WERI-Rb-1 (cell line): ENCODE measurements around the gene SH3PXD2A.
"Not testable (repeated sequence)": the region's sequence is repeated elsewhere in the genome, so short reads cannot be mapped to it uniquely, and the experiment has no call there.

Experiments
- DNase-seq: peaks from one replicate; pipeline ENCODE4 v3.0.0-alpha.2; 2020
- H3K27ac ChIP-seq: fragments of 250-450 bp; sonication (Bioruptor Pico); 2 replicates; pipeline ENCODE4 v1.5.1; 2020; ENCODE audit warnings: mild to moderate bottlenecking, moderate library complexity
- H3K27me3 ChIP-seq: fragments of 250-450 bp; sonication (Bioruptor Pico); 2 replicates; pipeline ENCODE4 v1.5.1; 2021; ENCODE audit warnings: mild to moderate bottlenecking, low read depth, moderate library complexity; ENCODE audit not compliant: insufficient read depth, severe bottlenecking
- H3K36me3 ChIP-seq: fragments of 250-450 bp; sonication (Bioruptor Pico); 2 replicates; pipeline ENCODE4 v1.5.1; 2020; ENCODE audit warnings: mild to moderate bottlenecking, moderate library complexity
- H3K4me3 ChIP-seq: 2 replicates; pipeline ENCODE4 v1.5.1; 2011; ENCODE audit warnings: low read depth, mild to moderate bottlenecking, control low read depth, low read length
- H3K9me3 ChIP-seq: fragments of 250-450 bp; sonication (Bioruptor Pico); 2 replicates; pipeline ENCODE4 v1.5.1; 2021; ENCODE audit warnings: mild to moderate bottlenecking, moderate library complexity; ENCODE audit not compliant: severe bottlenecking
- TF ChIP-seq, protein P1 (sequence below): IDR thresholded peaks from 2 replicates; pipeline ENCODE4 v1.5.1; 2011; ENCODE audit warnings: low read depth, mild to moderate bottlenecking, control low read depth, inconsistent platforms, low read length

The SH3PXD2A gene

GRCh38 chr10:103781329-103782061, 73.9 kb downstream of the SH3PXD2A start:
- DNase-seq: peak; percentile 57
- Histone ChIP-seq H3K4me3 (no peak overlapping the region), H3K9me3 (no peaks in the 10 kb centered on the region), H3K36me3 (no peaks in the 10 kb centered on the region; the same call in 1 of the 2 replicates), H3K27ac (no peak overlapping the region), H3K27me3 (no peaks in the 10 kb centered on the region)
- TF ChIP-seq, protein P1, sequence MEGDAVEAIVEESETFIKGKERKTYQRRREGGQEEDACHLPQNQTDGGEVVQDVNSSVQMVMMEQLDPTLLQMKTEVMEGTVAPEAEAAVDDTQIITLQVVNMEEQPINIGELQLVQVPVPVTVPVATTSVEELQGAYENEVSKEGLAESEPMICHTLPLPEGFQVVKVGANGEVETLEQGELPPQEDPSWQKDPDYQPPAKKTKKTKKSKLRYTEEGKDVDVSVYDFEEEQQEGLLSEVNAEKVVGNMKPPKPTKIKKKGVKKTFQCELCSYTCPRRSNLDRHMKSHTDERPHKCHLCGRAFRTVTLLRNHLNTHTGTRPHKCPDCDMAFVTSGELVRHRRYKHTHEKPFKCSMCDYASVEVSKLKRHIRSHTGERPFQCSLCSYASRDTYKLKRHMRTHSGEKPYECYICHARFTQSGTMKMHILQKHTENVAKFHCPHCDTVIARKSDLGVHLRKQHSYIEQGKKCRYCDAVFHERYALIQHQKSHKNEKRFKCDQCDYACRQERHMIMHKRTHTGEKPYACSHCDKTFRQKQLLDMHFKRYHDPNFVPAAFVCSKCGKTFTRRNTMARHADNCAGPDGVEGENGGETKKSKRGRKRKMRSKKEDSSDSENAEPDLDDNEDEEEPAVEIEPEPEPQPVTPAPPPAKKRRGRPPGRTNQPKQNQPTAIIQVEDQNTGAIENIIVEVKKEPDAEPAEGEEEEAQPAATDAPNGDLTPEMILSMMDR: peak; percentile 75

GRCh38 chr10:103780242-103781149, 74.9 kb downstream of the SH3PXD2A start:
- DNase-seq: no peak
- no peak overlapping the region for H3K27ac ChIP-seq
- TF ChIP-seq, protein P1: no peak
- no peaks in the 10 kb centered on the region for H3K9me3 ChIP-seq
- H3K27me3 ChIP-seq: no peaks in the 10 kb centered on the region
- no peak overlapping the region for H3K4me3 ChIP-seq
- no peaks in the 10 kb centered on the region; the same call in 1 of the 2 replicates for H3K36me3 ChIP-seq

- Histone ChIP-seq H3K27ac (no peak overlapping the region), H3K27me3 (no peaks in the 10 kb centered on the region), H3K36me3 (no peaks in the 10 kb centered on the region; the same call in 1 of the 2 replicates), H3K4me3 (no peak overlapping the region), H3K9me3 (no peaks in the 10 kb centered on the region)
- TF ChIP-seq, protein P1: no peak
- DNase-seq: no peak
Measured at GRCh38 chr10:103778358-103779139, 76.8 kb downstream of the SH3PXD2A start.

GRCh38 chr10:103776878-103777591, 78.3 kb downstream of the SH3PXD2A start:
- Histone ChIP-seq H3K4me3 (no peak overlapping the region), H3K36me3 (no peaks in the 10 kb centered on the region; the same call in 1 of the 2 replicates), H3K27ac (no peak overlapping the region), H3K9me3 (no peaks in the 10 kb centered on the region), H3K27me3 (no peaks in the 10 kb centered on the region)
- TF ChIP-seq, protein P1: no peak
- DNase-seq: no peak

DNA sequence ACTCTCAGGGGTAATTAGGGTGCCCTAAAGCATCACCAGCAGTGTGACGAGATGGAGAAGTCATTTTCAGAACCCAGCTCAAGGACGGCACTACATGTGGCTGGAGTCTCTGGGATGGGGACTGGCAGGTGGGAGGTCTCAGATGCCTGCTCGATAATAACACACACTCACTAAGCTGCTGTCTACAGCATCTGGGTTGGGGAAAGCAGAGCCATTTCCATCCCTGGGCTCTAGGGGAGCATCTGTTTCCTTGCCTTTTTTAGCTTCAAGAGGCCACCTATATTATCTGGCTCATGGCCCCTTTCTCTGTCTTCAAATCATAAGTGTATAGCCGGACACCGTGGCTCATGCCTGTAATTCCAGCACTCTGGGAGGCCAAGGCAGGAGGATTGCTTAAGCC, 79.6 kb downstream of the SH3PXD2A start:
- no peak overlapping the region for H3K4me3 ChIP-seq
- no peaks in the 10 kb centered on the region for H3K9me3 ChIP-seq
- TF ChIP-seq, protein P1: no peak
- H3K27ac ChIP-seq: no peak overlapping the region
- no peak for DNase-seq
- no peaks in the 10 kb centered on the region for H3K36me3 ChIP-seq
- no peaks in the 10 kb centered on the region for H3K27me3 ChIP-seq

DNA sequence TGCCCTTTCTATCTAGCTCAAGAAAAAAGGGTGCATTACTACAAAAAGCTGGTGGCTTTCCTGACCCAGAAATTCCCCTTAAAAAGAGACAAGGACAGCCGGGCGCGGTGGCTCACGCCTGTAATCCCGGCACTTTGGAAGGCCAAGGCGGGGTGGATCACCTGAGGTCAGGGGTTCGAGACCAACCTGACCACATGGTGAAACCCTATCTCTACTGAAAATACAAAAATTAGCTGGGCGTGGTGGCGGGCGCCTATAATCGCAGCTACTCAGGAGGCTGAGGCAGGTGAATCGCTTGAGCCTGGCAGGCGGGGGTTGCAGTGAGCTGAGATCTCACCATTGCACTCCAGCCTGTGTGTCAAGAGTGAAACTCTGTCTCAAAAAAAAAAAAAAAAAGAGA, 82.5 kb downstream of the SH3PXD2A start:
- peak overlapping the region; percentile 53 for H3K27ac ChIP-seq
- H3K4me3 ChIP-seq: peak overlapping the region; percentile 34
- not testable (repeated sequence) for H3K36me3 ChIP-seq, H3K27me3 ChIP-seq, H3K9me3 ChIP-seq, DNase-seq
